NCI-H345 treated with DMSO at 0.1 percent for 48 hours (cell line): ENCODE measurements around the gene FXN.
A peak's percentile ranks its signal among the peaks of the same experiment; 100 is the strongest.

Experiments used
- DNase-seq: peaks from one replicate; lab custom pipeline; 2025; ENCODE audit not compliant: unreplicated experiment; lab: John Stamatoyannopoulos, UW

FXN gene

GRCh38 chr9:69137311-69137710 is 101.8 kb downstream of the FXN start:
- DNase-seq: no peak

GRCh38 chr9:69139596-69139995 is 104.0 kb downstream of the FXN start:
- DNase-seq: no peak

- no peak for DNase-seq
Measured at GRCh38 chr9:69140123-69140735, 104.7 kb downstream of the FXN start.

- DNase-seq: no peak
Measured at GRCh38 chr9:69141851-69142250, 106.3 kb downstream of the FXN start.

- DNase-seq: no peak
Measured at GRCh38 chr9:69143291-69143690, 107.7 kb downstream of the FXN start.

GRCh38 chr9:69145144-69145715 is 109.7 kb downstream of the FXN start:
- DNase-seq: no peak

GRCh38 chr9:69147041-69147834 is 111.7 kb downstream of the FXN start:
- no peak for DNase-seq

- peak; percentile 38 for DNase-seq
Measured at GRCh38 chr9:69149321-69149807, 113.8 kb downstream of the FXN start.
